CD4-positive, alpha-beta memory T cell (primary cell): Measurements from ENCODE around the gene TREML1. TPM values are rescaled to one million over a fixed set of nuclear protein-coding genes. Genes with fewer than 3 reads are reported as not detected.

Experiments used
- CTCF ChIA-PET: fragments of 350-600 bp; sonication (Branson Sonifier 250); formaldehyde crosslinking; loops from one replicate; lab custom pipeline; 2021; ENCODE audit warnings: inconsistent platforms; ENCODE audit not compliant: partially characterized antibody; lab: Charles Lee
- POLR2A ChIA-PET: fragments of 350-600 bp; sonication (Branson Sonifier 250); formaldehyde crosslinking; loops from one replicate; lab custom pipeline; 2021; ENCODE audit not compliant: partially characterized antibody; lab: Charles Lee
- DNase-seq, 5 donors: peaks; one replicate each; pipeline versions ENCODE4 v3.0.0 to v3.0.0-alpha.2; 2020 to 2022; ENCODE audit warnings: mixed read lengths in 1 of 5
- H3K27ac ChIP-seq: one replicate; pipeline ENCODE4 v1.7.0; 2013; ENCODE audit warnings: low read depth, low read length
- H3K27me3 ChIP-seq: 2 replicates; pipeline ENCODE4 v1.7.0; 2013; ENCODE audit warnings: mild to moderate bottlenecking, low read length, moderate library complexity; ENCODE audit not compliant: insufficient read depth
- H3K36me3 ChIP-seq: 2 replicates; pipeline ENCODE4 v1.7.0; 2013; ENCODE audit warnings: mild to moderate bottlenecking, low read length, moderate library complexity; ENCODE audit not compliant: insufficient read depth
- H3K4me1 ChIP-seq: 2 replicates; pipeline ENCODE4 v1.7.0; 2013; ENCODE audit warnings: mild to moderate bottlenecking, low read length, moderate library complexity; ENCODE audit not compliant: insufficient read depth
- H3K4me3 ChIP-seq, 2 donors: one replicate each; pipeline ENCODE4 v1.7.0; 2013; ENCODE audit warnings: low read length in 2 of 2, mild to moderate bottlenecking in 1 of 2
- H3K9me3 ChIP-seq, 2 donors: one replicate each; pipeline ENCODE4 v1.7.0; 2013; ENCODE audit warnings: low read length in 2 of 2, control low read depth in 1 of 2; ENCODE audit not compliant: control insufficient read depth in 1 of 2
- H3K27ac Mint-ChIP-seq, 7 donors: one replicate each; pipeline ENCODE4 v1.8.0; 2020 to 2021; ENCODE audit warnings: mixed read lengths in 7 of 7, mild to moderate bottlenecking in 6 of 7, inconsistent platforms in 3 of 7, moderate library complexity in 3 of 7
- H3K27me3 Mint-ChIP-seq, 2 donors: one replicate each; pipeline ENCODE4 v1.8.0; 2020 to 2021; ENCODE audit warnings: mixed read lengths in 2 of 2
- H3K36me3 Mint-ChIP-seq, 2 donors: one replicate each; pipeline ENCODE4 v1.8.0; 2020 to 2021; ENCODE audit warnings: mixed read lengths in 2 of 2, inconsistent platforms in 1 of 2, mild to moderate bottlenecking in 1 of 2
- H3K4me1 Mint-ChIP-seq, 4 donors: one replicate each; pipeline ENCODE4 v1.8.0; 2020 to 2021; ENCODE audit warnings: mixed read lengths in 4 of 4, mild to moderate bottlenecking in 1 of 4
- H3K4me3 Mint-ChIP-seq, 8 donors: one replicate each; pipeline ENCODE4 v1.8.0; 2020 to 2021; ENCODE audit warnings: mixed read lengths in 8 of 8, mild to moderate bottlenecking in 7 of 8, moderate library complexity in 6 of 8, inconsistent platforms in 3 of 8
- H3K9me3 Mint-ChIP-seq, 8 donors: one replicate each; pipeline ENCODE4 v1.8.0; 2020 to 2021; ENCODE audit warnings: mixed read lengths in 8 of 8, mild to moderate bottlenecking in 5 of 8, inconsistent platforms in 3 of 8, moderate library complexity in 1 of 8
- intact Hi-C: fragments of 100-400 bp; cut with micrococcal nuclease; formaldehyde crosslinking; loops from one replicate; pipeline ENCODE4 v1.15.1; 2023
- polyA plus RNA-seq, 2 donors: library from polyadenylated mRNA; unstranded; fragments of 300-500 nt; fragmentation: Illumina TruSeq; gene quantifications; one replicate each; pipeline ENCODE4 v1.2.3, GENCODE V29; 2021
- total RNA-seq, 2 experiments: library from RNA; stranded (reverse); gene quantifications; one replicate each; pipeline ENCODE4 v1.2.3, GENCODE V29; 2021

Gene TREML1
- total and polyA plus RNA-seq, 4 experiments from 2014 or later: not detected

- peaks cover 39% of the 10 kb centered on the region for H3K36me3 ChIP-seq
- CTCF ChIA-PET: interaction anchor here (3.1 kb wide), 1 partner anchor 8 kb away, joined by 14 read pairs; no protein-coding TSS in a partner anchor
- no peaks in the 10 kb centered on the region for H3K4me1 ChIP-seq
- POLR2A ChIA-PET: no interaction called here
- Mint-ChIP-seq H3K27ac (peak overlapping the region in 2 of 7 donors; percentile 54 to 63), H3K27me3 (no peaks in the 10 kb centered on the region), H3K9me3 (no peaks in the 10 kb centered on the region), H3K4me3 (peak overlapping the region in 3 of 8 donors; percentile 9 to 51 (median 49)), H3K4me1 (peaks cover 0 to 12% (median 3%) of the 10 kb centered on the region in 4 donors), H3K36me3 (peaks cover 42 to 50% of the 10 kb centered on the region in 2 donors)
- peak in 2 of 5 donors; percentile 39 to 54 for DNase-seq
- intact Hi-C loops: no loop called here
- H3K27me3 ChIP-seq: no peaks in the 10 kb centered on the region
- no peak overlapping the region for H3K4me3 ChIP-seq
- no peak overlapping the region for H3K27ac ChIP-seq
- H3K9me3 ChIP-seq: no peaks in the 10 kb centered on the region
These were observed 53.3 kb downstream of the TREML1 start for GRCh38 chr6:41100871-41101287.

Other genes with a start within 250 kb of the TREML1 start
- gene UNC5CL, start 115.1 kb downstream of the TREML1 start, total RNA-seq: 1 to 10 TPM; 6.2 to 6.4 TPM
- gene UNC5CL, start 115.1 kb downstream of the TREML1 start, polyA plus RNA-seq: under 1 TPM; 0.13 to 0.69 TPM
- gene TSPO2, start 111.9 kb downstream of the TREML1 start, total RNA-seq: not detected
- not detected for gene TSPO2, start 111.9 kb downstream of the TREML1 start, polyA plus RNA-seq
- not detected for gene APOBEC2, start 101.1 kb downstream of the TREML1 start, total RNA-seq
- gene APOBEC2, start 101.1 kb downstream of the TREML1 start, polyA plus RNA-seq: under 1 TPM; 0.44 to 0.91 TPM
- 10 to 100 TPM; 51.7 to 56.4 TPM for gene OARD1, start 82.0 kb downstream of the TREML1 start, total RNA-seq
- gene OARD1, start 82.0 kb downstream of the TREML1 start, polyA plus RNA-seq: 10 to 100 TPM; 41.0 to 56.7 TPM
- 10 to 100 TPM; 56.7 to 56.9 TPM for gene NFYA, start 81.4 kb downstream of the TREML1 start, total RNA-seq
- 10 to 100 TPM; 10.7 to 27.7 TPM for gene NFYA, start 81.4 kb downstream of the TREML1 start, polyA plus RNA-seq
- 1 to 10 TPM; 2.7 to 4.0 TPM for gene TREM2, start 8.8 kb upstream of the TREML1 start, total RNA-seq
- gene TREM2, start 8.8 kb upstream of the TREML1 start, polyA plus RNA-seq: not detected
- gene TREML2, start 46.8 kb upstream of the TREML1 start, total RNA-seq: under 1 TPM; 0.35 to 0.39 TPM
- gene TREML2, start 46.8 kb upstream of the TREML1 start, polyA plus RNA-seq: 1 to 10 TPM; 1.6 to 4.8 TPM
- gene TREML4, start 74.0 kb upstream of the TREML1 start, total RNA-seq: not detected
- not detected for gene TREML4, start 74.0 kb upstream of the TREML1 start, polyA plus RNA-seq
- not detected for gene TREM1, start 132.3 kb upstream of the TREML1 start, total RNA-seq
- not detected for gene TREM1, start 132.3 kb upstream of the TREML1 start, polyA plus RNA-seq
- not detected for gene NCR2, start 181.3 kb upstream of the TREML1 start, total RNA-seq
- not detected for gene NCR2, start 181.3 kb upstream of the TREML1 start, polyA plus RNA-seq